ENCODE measurements around the gene ANKRD10.

GRCh38 chr13:110923777-110924638 is 9.1 kb upstream of the ANKRD10 start:
- no peak for TF ChIP-seq POLR2A (IDR thresholded peaks at IDR 0.05)
- TF ChIP-seq, protein P1, sequence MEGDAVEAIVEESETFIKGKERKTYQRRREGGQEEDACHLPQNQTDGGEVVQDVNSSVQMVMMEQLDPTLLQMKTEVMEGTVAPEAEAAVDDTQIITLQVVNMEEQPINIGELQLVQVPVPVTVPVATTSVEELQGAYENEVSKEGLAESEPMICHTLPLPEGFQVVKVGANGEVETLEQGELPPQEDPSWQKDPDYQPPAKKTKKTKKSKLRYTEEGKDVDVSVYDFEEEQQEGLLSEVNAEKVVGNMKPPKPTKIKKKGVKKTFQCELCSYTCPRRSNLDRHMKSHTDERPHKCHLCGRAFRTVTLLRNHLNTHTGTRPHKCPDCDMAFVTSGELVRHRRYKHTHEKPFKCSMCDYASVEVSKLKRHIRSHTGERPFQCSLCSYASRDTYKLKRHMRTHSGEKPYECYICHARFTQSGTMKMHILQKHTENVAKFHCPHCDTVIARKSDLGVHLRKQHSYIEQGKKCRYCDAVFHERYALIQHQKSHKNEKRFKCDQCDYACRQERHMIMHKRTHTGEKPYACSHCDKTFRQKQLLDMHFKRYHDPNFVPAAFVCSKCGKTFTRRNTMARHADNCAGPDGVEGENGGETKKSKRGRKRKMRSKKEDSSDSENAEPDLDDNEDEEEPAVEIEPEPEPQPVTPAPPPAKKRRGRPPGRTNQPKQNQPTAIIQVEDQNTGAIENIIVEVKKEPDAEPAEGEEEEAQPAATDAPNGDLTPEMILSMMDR (IDR thresholded peaks at IDR 0.05) = no peak
